ENCODE results near the gene DNAJC3.
"Not testable (repeated sequence)": the region's sequence is repeated elsewhere in the genome, so short reads cannot be mapped to it uniquely, and the experiment has no call there.

The DNAJC3 gene

GRCh38 chr13:95676762-95677563 lies at the start of gene DNAJC3:
DNAJC3 (plus strand) TSS chr13:95677139; CDS start chr13:95677256, 117 bp downstream.
- peak; percentile 98 for DNase-seq

GRCh38 chr13:95627590-95627989 lies 49.3 kb upstream of the DNAJC3 start:
- no peak for DNase-seq

DNA sequence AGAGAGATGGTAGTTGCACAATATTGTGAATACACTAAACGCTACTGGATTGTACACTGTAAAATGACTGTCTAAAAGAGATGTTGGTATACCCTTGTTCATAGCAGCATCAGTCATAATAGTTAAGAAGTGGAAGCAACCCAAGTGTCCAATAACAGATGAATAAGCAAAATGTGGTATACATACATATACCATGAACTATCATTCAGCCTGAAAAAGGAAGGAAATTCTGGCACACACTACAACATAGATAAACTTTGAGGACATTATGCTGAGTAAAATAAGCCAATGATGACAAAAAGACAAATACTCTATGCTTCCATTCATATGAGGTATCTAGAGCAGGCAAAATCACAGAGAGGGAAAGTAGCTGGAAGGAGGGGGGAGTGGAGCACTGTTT lies 48.5 kb upstream of the DNAJC3 start:
- DNase-seq: no peak

DNA sequence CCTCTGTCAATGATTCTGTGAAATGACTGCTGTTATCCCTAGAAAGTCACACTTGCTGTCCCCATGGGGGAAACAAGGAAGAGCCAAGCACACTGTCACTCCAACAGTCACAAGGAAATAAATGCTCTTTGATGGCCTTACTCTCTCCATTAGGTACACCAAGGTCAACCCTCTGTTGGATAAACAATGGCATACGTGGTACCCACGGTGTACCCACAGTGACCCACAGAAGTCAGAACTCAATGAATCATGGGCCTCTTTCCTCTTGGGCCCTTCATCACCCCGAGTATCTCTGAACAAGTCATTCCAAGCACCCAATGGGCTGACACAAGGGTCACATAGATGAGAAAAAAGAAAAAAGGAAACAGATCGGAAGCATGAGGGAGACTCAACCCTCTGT lies 47.9 kb upstream of the DNAJC3 start:
- DNase-seq: no peak

- no peak for DNase-seq
Observed at GRCh38 chr13:95630593-95630992, 46.3 kb upstream of the DNAJC3 start.

- no peak for DNase-seq
Observed at GRCh38 chr13:95636853-95637252, 40.1 kb upstream of the DNAJC3 start.

GRCh38 chr13:95641291-95642027 lies 35.5 kb upstream of the DNAJC3 start:
- no peak for DNase-seq

DNA sequence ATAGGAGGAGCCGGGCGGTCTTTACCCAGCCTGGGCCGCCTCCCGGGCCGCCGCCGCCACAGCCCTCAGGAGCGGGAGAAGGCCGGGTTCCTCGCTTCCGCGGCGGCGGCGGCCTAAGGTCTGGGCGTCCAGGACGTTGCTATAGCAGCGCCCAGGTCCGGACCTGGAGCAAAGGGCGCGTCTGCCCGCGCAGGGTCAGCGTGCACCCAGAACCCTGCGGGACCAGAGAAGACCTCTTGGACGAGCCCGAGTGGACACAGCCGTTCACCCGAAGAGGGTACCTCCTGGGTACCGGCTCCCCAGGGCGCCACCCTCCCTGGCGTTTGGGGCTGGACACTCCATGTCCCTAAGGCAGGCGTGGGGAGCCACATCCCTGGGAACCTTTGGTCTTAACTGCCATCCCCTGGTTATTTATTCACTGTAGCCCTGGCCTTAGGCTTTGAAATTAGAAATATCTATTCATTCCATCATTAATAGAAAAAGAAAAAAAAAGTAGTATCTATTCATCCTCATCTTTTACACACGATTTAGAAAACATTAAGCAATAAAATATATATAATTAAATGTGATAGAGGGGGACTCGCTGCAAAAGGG lies 34.8 kb upstream of the DNAJC3 start:
- peak; percentile 45 for DNase-seq

DNA sequence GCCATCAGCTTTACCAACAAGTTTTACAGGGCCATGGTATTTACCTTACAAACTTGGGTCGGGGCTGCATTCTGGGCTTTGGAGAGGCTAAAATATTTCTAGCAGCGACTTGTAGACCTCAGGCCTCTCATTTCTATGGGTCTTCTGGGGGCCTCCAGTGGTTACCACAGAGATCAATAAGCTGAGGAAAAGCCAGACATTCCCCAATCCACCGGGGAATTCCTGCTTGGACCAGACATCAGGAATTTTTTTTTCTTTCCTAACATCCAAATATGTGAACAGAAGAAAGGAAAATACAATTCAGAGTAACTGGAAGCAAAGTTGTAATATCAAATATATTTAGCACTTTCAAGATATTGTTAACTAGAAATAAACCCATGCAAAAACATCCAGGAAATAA lies 33.9 kb upstream of the DNAJC3 start:
- DNase-seq: no peak

DNA sequence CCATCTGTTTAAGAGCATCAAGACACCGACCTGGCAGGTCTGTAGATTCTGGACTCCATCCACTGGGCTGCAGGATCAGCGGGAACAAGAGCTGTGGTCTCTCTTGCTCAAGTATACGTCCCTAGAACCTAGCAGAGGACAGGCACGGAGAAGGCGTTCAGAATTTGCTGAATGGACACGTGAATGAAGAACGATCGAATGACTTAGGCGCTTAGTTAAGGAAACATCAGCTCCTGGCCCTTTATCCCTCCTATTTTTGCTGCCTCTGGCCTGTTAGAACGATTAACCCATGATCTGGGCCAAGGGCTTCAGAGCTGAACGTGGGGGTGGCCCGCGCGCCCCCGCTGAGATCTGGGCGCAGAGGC lies 33.4 kb upstream of the DNAJC3 start:
- no peak for DNase-seq

GRCh38 chr13:95643936-95644598 lies 32.9 kb upstream of the DNAJC3 start:
- DNase-seq: peak; percentile 35

DNA sequence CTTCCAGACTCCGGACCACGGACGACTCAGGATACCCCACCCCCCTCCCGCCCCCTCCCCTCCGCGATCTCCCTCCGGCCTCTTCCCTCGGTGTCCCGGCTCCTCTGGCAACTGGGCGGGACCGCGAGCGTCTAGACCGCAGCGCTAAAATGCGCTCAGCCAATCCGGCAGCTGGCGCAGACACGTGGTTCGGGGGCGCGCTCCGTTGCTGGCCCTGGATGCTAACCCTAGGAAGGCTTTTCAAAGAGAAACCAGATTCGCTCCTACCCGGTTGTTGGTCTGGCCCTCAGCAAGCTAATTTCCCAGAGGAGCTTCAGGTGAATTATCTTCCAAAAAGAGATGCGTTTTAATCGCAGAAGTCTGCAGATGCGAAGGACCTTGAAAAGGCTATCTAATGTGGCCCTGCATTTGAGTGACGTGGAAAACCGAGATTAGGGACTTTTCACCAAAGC lies 32.3 kb upstream of the DNAJC3 start, which contains the start of gene DZIP1:
TSS of gene DZIP1 (minus strand) at position 106 of the 452 bp plus-strand sequence. CDS start 2,677 bp downstream, outside the sequence.
- DNase-seq: peak; percentile 86

- DNase-seq: no peak
Observed at GRCh38 chr13:95647321-95647720, 29.6 kb upstream of the DNAJC3 start.

DNA sequence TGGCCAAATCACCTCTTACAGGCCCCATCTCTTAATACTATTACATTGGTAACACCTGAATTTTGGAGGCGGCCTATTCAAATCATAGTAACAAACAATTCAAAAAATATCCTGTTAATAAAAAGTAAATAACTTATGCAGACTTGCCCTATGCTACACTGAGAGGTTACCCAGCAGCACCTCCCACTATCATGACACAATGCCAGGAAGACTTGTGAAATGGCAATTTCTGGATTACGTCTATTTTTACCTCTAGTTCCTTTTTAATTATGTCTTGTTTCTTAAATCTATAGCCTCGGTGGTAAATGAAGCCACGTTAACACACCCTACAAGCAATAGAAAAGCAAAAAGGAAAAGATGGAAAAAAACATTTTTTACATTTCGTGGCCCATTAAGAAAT lies 26.2 kb upstream of the DNAJC3 start:
- no peak for DNase-seq

GRCh38 chr13:95652244-95652764 lies 24.6 kb upstream of the DNAJC3 start:
- DNase-seq: no peak

DNA sequence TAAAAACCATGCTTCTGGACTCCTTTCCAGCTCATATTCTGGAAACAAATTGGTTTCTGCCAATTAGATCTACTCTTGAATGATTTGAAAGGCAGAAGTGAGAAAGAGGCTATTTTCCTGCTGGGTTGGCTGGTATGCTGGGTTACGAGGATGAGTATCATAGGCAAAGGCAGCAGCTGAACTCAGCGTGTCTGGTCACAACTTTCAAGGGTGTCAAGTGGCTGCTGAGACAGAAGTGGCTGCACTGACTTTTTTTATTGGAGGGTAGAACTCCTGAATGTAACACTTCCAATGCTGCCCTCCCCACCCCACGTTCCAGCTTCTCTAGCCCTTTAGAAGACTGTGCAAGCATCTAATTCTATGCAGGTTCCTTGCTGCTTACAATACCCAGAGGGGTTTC lies 24.1 kb upstream of the DNAJC3 start:
- DNase-seq: no peak

- DNase-seq: no peak
Observed at GRCh38 chr13:95656386-95657015, 20.4 kb upstream of the DNAJC3 start.

DNA sequence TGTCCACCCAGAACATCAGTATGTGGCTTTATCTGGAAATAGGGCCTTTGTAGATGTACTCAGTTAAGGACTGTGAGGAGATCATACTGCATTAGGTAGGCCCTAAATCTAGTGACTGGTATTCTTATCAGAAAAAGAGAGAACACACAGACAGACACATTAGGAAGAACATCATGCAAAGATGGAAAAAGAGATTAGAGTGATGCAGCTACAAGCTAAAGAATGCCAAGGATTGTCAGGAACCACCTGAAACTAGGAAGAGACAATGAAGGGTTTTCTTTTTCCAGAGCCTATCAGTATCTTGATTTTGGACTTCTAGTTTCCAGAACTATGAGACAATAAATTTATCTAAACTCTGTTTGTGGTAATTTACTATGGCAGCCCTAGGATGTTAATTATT lies 17.4 kb upstream of the DNAJC3 start:
- no peak for DNase-seq

DNA sequence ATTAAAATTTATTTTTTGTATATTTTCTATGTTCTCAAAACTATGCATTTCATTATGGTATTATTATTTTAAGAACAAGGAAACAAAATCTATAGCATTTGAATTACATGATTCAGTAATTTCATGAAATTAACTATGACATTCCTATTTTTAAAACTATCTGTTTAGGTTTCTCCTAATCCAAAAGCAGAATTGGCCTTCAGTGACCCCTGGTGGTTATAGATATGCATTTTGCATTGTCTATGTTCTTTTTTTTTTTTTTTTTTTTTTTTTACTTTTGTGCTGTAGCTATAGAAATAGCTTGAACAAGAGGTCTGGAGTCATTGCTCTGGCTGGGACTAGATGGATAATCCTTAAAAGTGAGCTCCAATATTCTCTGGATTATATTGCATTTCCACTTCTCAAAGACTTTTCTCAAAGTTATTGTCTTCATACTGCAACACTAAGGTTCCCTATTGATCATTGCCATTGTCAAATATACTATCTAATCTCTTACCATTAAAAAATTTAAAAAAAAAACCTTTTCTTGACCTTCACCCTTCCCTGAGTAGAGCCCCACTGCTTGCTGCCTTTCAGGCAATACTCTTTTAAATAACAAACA lies 15.9 kb upstream of the DNAJC3 start:
- DNase-seq: peak; percentile 50

DNA sequence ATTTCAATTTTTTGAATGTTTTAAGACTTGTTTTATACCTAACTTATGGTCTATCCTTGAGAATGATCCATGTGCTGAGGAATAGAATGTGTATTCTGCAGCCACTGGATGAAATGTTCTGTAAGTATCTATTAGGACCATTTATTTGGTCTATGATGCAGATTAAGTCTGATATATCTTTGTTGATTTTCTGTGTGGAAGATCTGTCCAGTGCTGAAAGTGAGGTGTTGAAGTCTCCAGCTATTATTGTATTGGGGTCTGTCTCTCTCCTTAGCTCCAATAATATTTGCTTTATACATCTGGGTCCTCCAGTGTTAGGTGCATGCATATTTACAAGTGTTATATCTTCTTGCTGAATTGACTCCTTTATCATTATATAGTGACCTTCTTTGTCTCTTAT lies 9.7 kb upstream of the DNAJC3 start:
- DNase-seq: not testable (repeated sequence)

DNA sequence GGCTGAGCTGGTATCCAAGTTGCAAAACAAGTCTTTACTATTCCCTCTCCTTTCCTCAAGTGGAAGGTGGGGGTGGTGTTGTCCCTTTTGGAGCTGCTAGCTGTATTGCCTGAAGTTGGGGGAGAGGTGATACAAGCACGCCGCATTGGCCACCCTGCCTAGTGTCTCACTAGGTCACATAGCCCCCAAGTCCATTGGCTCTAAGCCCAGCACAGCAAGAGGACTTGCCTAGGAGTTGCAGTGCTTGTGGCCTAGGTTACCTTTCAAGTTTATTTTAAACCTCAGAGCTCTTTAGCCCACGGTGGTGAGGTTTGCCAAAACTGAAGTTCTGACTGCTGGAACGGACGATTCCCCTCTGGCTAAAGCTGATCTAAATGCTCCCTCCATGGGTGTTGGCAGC lies 5.3 kb upstream of the DNAJC3 start:
- no peak for DNase-seq
